Measurements from ENCODE around the gene SLC16A8.

Gene SLC16A8

GRCh38 chr22:38065539-38065938 is 18.4 kb downstream of the SLC16A8 start:
- H3K36me3 ChIP-seq, result peaks cover 45% of the 10 kb centered on the region
- no peak overlapping the region for H3K4me3 ChIP-seq (ENCODE audit: low read depth, low read length)
- no peak overlapping the region; the same call in 1 of the 2 replicates for H3K27ac ChIP-seq
- no peak for TF ChIP-seq CTCF (IDR thresholded peaks at IDR 0.05; ENCODE audit: low read depth, low read length)
- no peaks in the 10 kb centered on the region for H3K9me3 ChIP-seq (ENCODE audit: severe bottlenecking)
- no peaks in the 10 kb centered on the region for H3K27me3 ChIP-seq (ENCODE audit: insufficient read depth, low read depth, severe bottlenecking)
- DNase-seq, result no peak

GRCh38 chr22:38062791-38063190 is 21.2 kb downstream of the SLC16A8 start:
- DNase-seq, result no peak

GRCh38 chr22:38056969-38057891 is 26.8 kb downstream of the SLC16A8 start, which contains the start of gene PICK1:
TSS of gene PICK1 (plus strand) at chr22:38057404. CDS start at chr22:38057810, 406 bp downstream.
- H3K27ac ChIP-seq, result peak within 1 kb of the TSS; percentile 87
- no peaks in the 10 kb centered on the region for H3K9me3 ChIP-seq (ENCODE audit: severe bottlenecking)
- peaks cover 16% of the 10 kb centered on the region for H3K36me3 ChIP-seq
- peak; percentile 92 for DNase-seq
- H3K4me3 ChIP-seq (ENCODE audit: low read depth, low read length), result peak within 1 kb of the TSS; percentile 88
- H3K27me3 ChIP-seq (ENCODE audit: insufficient read depth, low read depth, severe bottlenecking), result no peaks in the 10 kb centered on the region
- no peak for TF ChIP-seq CTCF (IDR thresholded peaks at IDR 0.05; ENCODE audit: low read depth, low read length)

More at GRCh38 chr22:38062791-38063190, 21.2 kb downstream of the SLC16A8 start:
- H3K4me3 ChIP-seq (ENCODE audit: low read depth, low read length), result no peak overlapping the region
- peaks cover 50% of the 10 kb centered on the region for H3K36me3 ChIP-seq
- no peak overlapping the region for H3K27ac ChIP-seq
- H3K9me3 ChIP-seq (ENCODE audit: severe bottlenecking), result no peaks in the 10 kb centered on the region
- TF ChIP-seq CTCF (IDR thresholded peaks at IDR 0.05; ENCODE audit: low read depth, low read length), result no peak
- H3K27me3 ChIP-seq (ENCODE audit: insufficient read depth, low read depth, severe bottlenecking), result no peaks in the 10 kb centered on the region

- TF ChIP-seq CTCF (IDR thresholded peaks at IDR 0.05; ENCODE audit: low read depth, low read length), result peak; percentile 90
- DNase-seq, result peak; percentile 88
- Histone ChIP-seq H3K27ac (no peak overlapping the region), H3K9me3 (ENCODE audit: severe bottlenecking) (no peaks in the 10 kb centered on the region), H3K4me3 (ENCODE audit: low read depth, low read length) (no peak overlapping the region), H3K27me3 (ENCODE audit: insufficient read depth, low read depth, severe bottlenecking) (no peaks in the 10 kb centered on the region), H3K36me3 (no peaks in the 10 kb centered on the region)
Measured at GRCh38 chr22:38051900-38052862, 31.8 kb downstream of the SLC16A8 start.

GRCh38 chr22:38051261-38051660 is 32.7 kb downstream of the SLC16A8 start:
- no peak overlapping the region for H3K27ac ChIP-seq
- H3K9me3 ChIP-seq (ENCODE audit: severe bottlenecking), result no peaks in the 10 kb centered on the region
- H3K36me3 ChIP-seq, result no peaks in the 10 kb centered on the region
- TF ChIP-seq CTCF (IDR thresholded peaks at IDR 0.05; ENCODE audit: low read depth, low read length), result peak; percentile 18; the same call in 1 of the 2 replicates
- no peak for DNase-seq
- H3K27me3 ChIP-seq (ENCODE audit: insufficient read depth, low read depth, severe bottlenecking), result no peaks in the 10 kb centered on the region
- no peak overlapping the region for H3K4me3 ChIP-seq (ENCODE audit: low read depth, low read length)
